ENCODE measurements around the gene ITGAX.

GRCh38 chr16:31409433-31409832 is 54.5 kb downstream of the ITGAX start:
- TF ChIP-seq POLR2A (IDR thresholded peaks at IDR 0.05; ENCODE audit: low read length), result no peak
- no peak for TF ChIP-seq GATA1 (IDR thresholded peaks at IDR 0.05; ENCODE audit: low read depth, low read length)
